ENCODE data around the gene PNMA8A. TPM values are rescaled to one million over a fixed set of nuclear protein-coding genes. Genes with fewer than 3 reads are reported as not detected.

Gene PNMA8A
- total and polyA plus RNA-seq, 12 donors, result 7.6 to 64.6 (median 44.2) TPM

DNA sequence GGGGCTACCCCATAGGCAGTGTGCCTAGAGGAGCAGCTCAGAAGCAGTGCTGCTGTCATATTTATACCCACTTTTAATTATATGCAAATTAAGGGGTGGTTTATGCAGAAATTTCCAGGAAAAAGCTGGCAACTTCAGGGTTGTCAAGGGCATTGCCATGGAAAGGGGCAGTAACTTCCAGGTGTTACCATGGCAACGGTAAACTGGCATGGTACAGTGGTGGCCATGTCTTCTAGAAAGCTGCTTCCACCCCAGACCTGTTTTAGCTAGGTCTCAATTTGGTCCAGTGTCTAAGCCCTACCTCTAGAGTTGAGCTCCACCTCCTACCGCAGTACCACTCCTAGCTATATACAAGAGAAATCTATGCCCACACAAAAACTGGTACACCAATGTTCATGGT lies 11.3 kb downstream of the PNMA8A start:
- intact Hi-C loops (cut with DNase I), result no loop called here
- WGBS, 4 donors, result 59 to 94% (median 73%) methylated on average over 2 of the region's 2 CpGs
- Histone ChIP-seq H3K27me3 (no peaks in the 10 kb centered on the region), H3K36me3 (replicated peaks in 1 of 2) (no peaks in the 10 kb centered on the region), H3K4me3 (no peak overlapping the region), H3K4me1 (replicated peaks in 1 of 2) (no peaks in the 10 kb centered on the region), H3K27ac (no peak overlapping the region), H3K9me3 (replicated peaks in 1 of 3) (no peaks in the 10 kb centered on the region)
- TF ChIP-seq POLR2A (IDR thresholded peaks at IDR 0.05) (no peak), CTCF (IDR thresholded peaks at IDR 0.05) (no peak)
- DNase-seq, result no peak

DNA sequence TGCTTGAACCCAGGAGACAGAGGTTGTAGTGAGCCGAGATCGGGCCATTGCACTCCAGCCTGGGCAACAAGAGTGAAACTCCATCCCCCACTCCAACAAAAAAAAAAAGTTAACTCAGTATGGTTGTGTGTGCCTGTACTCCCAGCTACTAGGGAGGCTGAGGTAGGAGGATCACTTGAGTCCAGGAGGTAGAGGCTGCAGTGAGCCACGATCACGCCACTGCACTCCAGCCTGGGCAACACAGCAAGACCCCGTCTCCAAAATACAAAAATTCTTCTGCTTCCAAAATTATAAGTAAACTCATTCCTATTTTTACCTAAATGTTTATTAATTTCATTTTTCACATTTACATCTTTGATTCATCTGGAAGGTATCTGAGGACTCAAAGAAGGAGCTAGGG lies 14.4 kb downstream of the PNMA8A start:
- no peak for TF ChIP-seq POLR2A (IDR thresholded peaks at IDR 0.05)
- TF ChIP-seq CTCF (IDR thresholded peaks at IDR 0.05), result no peak
- Histone ChIP-seq H3K27me3 (no peaks in the 10 kb centered on the region), H3K9me3 (replicated peaks in 1 of 3) (no peaks in the 10 kb centered on the region), H3K27ac (no peak overlapping the region), H3K4me3 (no peak overlapping the region), H3K36me3 (replicated peaks in 1 of 2) (no peaks in the 10 kb centered on the region), H3K4me1 (replicated peaks in 1 of 2) (no peaks in the 10 kb centered on the region)
- intact Hi-C loops (cut with DNase I), result no loop called here
- 93 to 97% (median 95%) methylated on average over 5 of the region's 5 CpGs for WGBS, 4 donors
- DNase-seq, result no peak

DNA sequence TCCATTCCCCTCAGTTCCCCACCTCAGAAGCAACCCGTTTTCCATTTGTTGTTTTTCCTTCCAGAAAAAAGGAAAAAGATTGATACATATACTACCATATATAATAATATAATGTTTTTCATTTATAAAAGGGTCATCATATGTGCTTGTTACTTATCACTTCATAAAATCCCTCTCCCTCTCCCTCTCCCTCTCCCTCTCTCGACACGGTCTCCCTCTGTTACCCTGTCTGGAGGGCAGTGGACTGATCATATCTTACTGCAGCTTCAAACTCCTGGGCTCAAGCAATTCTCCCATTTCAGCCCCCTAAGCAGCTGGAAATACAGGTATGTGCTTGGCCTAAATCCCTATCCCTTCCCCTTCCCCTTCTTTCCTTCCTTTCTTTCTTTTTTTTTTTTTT lies 17.1 kb downstream of the PNMA8A start:
- intact Hi-C loops (cut with DNase I), result no loop called here
- TF ChIP-seq CTCF (IDR thresholded peaks at IDR 0.05), result no peak
- TF ChIP-seq POLR2A (IDR thresholded peaks at IDR 0.05), result no peak
- no peak overlapping the region for H3K4me3 ChIP-seq
- H3K27ac ChIP-seq, result no peak overlapping the region
- no peaks in the 10 kb centered on the region for H3K9me3 ChIP-seq (replicated peaks in 1 of 3)
- H3K4me1 ChIP-seq (replicated peaks in 1 of 2), result no peaks in the 10 kb centered on the region
- H3K36me3 ChIP-seq (replicated peaks in 1 of 2), result no peaks in the 10 kb centered on the region
- no peak for DNase-seq
- 73 to 78% (median 76%) methylated on average over 3 of the region's 3 CpGs for WGBS, 4 donors
- no peaks in the 10 kb centered on the region for H3K27me3 ChIP-seq

- intact Hi-C loops (cut with DNase I), result no loop called here
- H3K4me1 ChIP-seq (replicated peaks in 1 of 2), result no peaks in the 10 kb centered on the region
- no peak for TF ChIP-seq CTCF (IDR thresholded peaks at IDR 0.05)
- no peak for TF ChIP-seq POLR2A (IDR thresholded peaks at IDR 0.05)
- DNase-seq, result no peak
- 87 to 91% (median 89%) methylated on average over 6 of the region's 6 CpGs for WGBS, 4 donors
- H3K27me3 ChIP-seq, result no peaks in the 10 kb centered on the region
- H3K4me3 ChIP-seq, result no peak overlapping the region
- H3K9me3 ChIP-seq (replicated peaks in 1 of 3), result no peaks in the 10 kb centered on the region
- no peaks in the 10 kb centered on the region for H3K36me3 ChIP-seq (replicated peaks in 1 of 2)
- H3K27ac ChIP-seq, result no peak overlapping the region
These were observed 17.7 kb downstream of the PNMA8A start for GRCh38 chr19:46453661-46454060.

Measured in adrenal gland (tissue), 12 donors.